CD4-positive, alpha-beta T cell treated with Interleukin-15 for 1 hour (primary cell): ENCODE measurements around the gene SUCLG2.

Source experiments
- DNase-seq: peaks from one replicate; pipeline ENCODE4 v3.0.0-alpha.2; 2020

SUCLG2 gene, protein sequence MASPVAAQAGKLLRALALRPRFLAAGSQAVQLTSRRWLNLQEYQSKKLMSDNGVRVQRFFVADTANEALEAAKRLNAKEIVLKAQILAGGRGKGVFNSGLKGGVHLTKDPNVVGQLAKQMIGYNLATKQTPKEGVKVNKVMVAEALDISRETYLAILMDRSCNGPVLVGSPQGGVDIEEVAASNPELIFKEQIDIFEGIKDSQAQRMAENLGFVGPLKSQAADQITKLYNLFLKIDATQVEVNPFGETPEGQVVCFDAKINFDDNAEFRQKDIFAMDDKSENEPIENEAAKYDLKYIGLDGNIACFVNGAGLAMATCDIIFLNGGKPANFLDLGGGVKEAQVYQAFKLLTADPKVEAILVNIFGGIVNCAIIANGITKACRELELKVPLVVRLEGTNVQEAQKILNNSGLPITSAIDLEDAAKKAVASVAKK

GRCh38 chr3:67654099-67654843, at the start of gene SUCLG2:
SUCLG2 (minus strand) TSS chr3:67654612; CDS start chr3:67654586, 26 bp downstream.
- peak; percentile 82 for DNase-seq

GRCh38 chr3:67700596-67700995, 46.2 kb upstream of the SUCLG2 start:
- DNase-seq = no peak

DNA sequence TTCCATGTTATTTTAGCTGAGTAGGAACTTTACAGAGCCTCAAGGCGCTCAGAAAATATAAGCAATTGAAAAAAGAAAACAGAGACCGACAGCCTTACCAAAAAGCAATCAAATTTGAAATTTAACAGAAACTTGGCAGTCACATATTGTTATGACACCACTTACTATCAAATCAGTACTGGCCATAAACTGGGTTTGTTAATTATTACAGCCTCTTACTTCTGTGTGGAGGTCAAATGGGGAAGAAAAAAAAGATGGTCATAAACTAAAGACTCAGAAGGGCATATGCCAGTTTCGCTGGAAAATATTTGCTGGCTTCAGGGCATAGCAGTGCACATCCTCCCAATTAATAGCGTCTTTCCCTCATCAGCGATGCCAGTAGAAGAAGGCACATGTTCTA, 45.5 kb upstream of the SUCLG2 start:
- no peak for DNase-seq

- DNase-seq = no peak
Observed at GRCh38 chr3:67692621-67693020, 38.2 kb upstream of the SUCLG2 start.

- no peak for DNase-seq
Observed at GRCh38 chr3:67691926-67692325, 37.5 kb upstream of the SUCLG2 start.

GRCh38 chr3:67691207-67691606, 36.8 kb upstream of the SUCLG2 start:
- DNase-seq = no peak

- no peak for DNase-seq
Observed at GRCh38 chr3:67689806-67690205, 35.4 kb upstream of the SUCLG2 start.

DNA sequence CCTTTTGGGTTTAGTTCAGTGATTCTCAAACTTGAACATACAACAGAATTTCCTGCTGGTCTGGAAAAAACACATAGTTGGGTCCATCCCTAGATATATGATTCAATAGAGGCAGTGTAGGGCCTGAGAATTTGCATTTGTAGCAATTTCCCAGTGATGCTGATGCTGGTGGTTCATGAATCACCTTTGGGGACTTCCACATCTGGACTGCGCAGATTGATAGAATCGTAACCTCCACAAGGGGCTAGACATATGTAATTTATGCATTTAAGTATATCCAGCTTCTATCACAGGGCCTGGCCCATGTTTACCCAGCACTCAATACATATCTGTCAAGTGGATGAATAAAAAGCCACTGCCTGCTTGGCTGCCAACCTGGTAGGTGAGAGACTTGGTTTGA, 33.8 kb upstream of the SUCLG2 start:
- DNase-seq = no peak

DNA sequence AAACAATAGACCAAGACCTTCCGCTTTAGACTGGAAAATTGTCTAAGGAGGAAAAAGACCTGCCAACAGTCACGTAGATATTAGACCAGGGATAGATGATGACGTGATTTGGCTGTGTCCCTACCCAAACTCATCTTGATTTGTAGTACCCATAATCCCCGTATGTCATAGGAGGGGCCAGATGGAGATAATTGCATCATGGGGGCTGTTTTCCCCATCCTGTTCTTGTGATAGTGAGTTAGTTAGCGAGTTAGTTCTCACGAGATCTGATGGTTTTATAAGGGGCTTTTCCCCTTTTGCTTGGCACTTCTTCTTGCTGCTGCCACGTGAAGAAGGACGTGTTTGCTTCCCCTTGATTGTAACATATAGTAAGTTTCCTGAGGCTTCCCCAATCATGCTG, 31.7 kb upstream of the SUCLG2 start:
- DNase-seq = no peak

- no peak for DNase-seq
Observed at GRCh38 chr3:67685499-67685898, 31.1 kb upstream of the SUCLG2 start.

GRCh38 chr3:67684211-67684610, 29.8 kb upstream of the SUCLG2 start:
- DNase-seq = no peak

DNA sequence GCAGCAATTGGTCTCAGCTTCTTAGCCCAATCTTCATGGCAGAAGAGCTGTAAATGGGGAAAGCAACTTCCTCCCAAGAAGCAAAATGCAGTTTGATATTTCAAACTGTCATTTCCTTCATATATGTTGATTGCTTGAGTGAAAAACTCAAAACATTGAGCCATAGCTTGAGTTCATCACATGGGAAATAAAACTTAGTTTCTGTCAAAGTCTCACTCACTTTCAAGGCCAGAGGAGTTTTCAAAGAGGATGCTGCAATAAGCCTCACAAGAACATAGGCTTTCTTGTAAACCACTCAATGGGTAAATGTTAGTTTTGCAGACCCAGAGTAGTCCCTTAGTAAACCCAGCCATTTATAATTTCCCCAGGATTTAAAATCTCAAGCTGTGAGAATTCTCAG, 29.1 kb upstream of the SUCLG2 start:
- no peak for DNase-seq

DNA sequence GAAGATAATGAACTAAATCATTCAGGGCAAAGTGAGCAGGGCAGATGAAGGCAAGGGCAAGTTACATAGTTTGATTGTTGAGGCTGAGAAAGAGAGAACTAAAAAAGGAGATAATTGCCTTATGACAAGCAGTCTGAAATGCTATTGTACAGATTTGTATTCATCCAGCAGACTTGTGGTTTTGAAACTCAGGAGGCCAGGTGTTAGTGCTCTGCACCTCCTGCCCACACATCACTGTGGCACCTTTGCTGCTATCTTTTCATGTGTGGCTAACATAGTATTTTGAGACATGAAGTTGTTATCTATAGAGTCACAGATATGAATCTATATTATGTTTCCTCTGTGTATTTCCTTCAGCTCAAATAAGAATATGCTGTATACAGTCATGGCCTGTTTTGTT, 24.3 kb upstream of the SUCLG2 start:
- no peak for DNase-seq

GRCh38 chr3:67674055-67674454, 19.6 kb upstream of the SUCLG2 start:
- DNase-seq = no peak

GRCh38 chr3:67662733-67663132, 8.3 kb upstream of the SUCLG2 start:
- no peak for DNase-seq

- DNase-seq = no peak
Observed at GRCh38 chr3:67661089-67661488, 6.7 kb upstream of the SUCLG2 start.

GRCh38 chr3:67657192-67657591, 2.8 kb upstream of the SUCLG2 start:
- no peak for DNase-seq

DNA sequence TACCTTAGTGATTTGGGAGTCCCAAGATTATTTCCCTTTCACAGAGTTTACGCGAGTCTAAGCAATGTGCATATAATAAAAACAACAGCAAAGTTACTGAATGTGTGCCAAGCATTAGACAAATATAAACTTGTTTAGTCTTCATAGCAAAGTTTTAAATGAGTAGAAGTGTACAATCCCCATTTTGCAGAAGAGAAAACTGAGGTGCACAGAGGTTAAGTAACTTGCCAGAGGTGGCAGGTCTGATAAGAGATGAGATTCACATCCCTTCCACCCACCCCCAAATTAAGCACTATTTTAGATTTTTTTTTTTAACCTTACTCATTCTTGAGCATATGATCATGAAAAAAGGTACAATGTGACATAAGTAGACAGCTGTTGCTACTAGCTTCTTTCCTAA, 2.2 kb upstream of the SUCLG2 start:
- DNase-seq = no peak

DNA sequence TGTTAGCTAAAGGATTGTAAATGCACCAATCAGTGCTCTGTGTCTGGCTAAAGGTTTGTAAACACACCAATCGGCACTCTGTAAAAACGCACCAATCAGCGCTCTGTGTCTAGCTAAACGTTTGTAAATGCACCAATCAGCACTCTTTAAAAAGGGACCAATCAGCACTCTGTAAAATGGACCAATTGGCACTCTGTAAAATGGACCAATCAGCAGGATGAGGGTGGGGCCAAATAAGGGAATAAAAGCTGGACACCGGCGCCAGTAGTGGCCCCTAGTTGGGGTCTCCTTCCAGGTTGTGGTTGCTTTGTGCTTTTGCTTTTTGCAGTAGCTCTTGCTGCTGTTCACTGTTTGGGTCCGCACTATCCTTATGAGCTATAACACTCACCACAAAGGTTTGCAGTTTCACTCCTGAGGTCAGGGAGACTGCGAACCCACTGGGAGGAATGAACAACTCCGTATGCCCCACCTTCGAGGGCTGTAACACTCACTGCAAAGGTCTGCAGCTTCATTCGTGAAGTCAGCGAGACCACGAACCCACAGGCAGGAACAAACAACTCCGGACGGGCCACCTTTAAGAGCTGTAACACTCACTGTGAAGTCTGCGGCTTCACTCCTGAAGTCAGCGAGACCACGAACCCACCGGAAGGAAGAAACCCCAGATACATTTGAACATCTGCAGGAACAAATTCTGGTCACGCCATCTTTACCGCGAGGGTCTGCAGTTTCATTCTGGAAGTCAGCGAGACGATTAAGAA, 1.1 kb upstream of the SUCLG2 start:
- peak; percentile 80 for DNase-seq

DNA sequence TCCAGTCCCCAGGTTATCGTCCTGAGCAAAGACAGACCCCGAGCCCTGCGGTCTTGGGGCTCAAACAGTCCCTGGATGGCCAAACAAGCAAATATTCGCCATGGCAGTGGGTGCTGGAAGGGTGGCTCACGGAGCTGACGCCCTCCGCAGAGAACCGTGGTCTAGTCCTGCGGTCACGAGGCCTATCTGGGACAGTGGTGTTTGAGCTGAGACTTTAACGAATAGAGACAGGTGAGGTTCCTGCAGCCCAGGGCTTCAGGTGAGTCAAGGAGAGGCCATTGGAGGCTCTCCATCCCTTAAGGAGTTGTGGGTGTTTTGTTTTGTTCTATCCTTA, 399 bp upstream of the SUCLG2 start:
- DNase-seq = no peak

DNA sequence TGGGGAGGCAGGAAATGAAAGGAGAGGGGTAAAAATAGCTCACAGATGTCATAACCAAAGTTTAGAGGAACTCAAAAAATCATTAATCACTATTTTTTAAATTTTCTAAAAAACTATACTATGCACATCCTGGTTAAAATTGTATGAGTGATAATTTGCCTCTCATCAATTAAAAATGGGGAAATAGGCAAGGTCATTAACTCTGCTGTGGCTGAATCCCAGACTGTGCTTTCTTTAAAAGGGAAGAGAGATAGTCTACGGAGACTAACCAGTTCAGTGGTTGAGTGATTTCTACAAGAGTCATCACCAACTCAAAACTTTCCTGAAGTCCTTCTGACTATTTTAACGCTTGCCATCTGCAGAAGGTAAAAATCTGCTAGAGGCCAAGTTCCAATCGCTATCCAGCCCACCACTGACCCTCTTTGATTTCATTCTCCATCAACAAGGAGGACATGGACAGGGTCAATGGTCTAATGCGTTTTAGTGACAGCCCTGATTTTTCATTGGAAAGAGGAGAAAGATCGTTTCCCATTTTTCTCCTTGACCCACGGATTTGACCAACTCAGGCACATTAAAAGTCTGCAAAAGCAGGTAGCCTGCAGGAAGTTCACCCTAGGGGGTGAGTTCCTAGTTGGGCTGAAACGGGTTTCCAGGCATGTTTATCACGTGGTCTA, 850 bp downstream of the SUCLG2 start:
- DNase-seq = no peak

- no peak for DNase-seq
Observed at GRCh38 chr3:67650084-67650483, 4.3 kb downstream of the SUCLG2 start.

DNA sequence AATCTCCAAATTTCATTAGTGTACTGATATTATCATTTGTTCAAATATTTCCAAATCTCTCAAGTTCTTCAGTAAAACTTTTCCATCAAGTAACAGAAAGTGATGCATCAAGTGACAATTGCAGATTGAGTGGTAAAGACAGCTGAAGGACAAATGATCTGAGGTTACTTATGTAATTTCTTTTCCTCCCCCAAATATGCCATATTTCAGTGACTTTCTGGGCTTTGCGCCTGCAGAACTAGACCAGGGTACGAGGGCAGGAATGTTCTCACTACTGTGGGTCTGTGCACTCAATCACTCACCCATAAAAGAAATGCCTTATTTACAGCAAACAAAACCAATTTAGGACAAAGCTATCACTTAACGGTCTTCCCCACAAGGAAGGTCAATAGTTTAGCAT, 4.7 kb downstream of the SUCLG2 start:
- no peak for DNase-seq
